ENCODE measurements around the gene VAMP3.

VAMP3 gene, protein sequence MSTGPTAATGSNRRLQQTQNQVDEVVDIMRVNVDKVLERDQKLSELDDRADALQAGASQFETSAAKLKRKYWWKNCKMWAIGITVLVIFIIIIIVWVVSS

DNA sequence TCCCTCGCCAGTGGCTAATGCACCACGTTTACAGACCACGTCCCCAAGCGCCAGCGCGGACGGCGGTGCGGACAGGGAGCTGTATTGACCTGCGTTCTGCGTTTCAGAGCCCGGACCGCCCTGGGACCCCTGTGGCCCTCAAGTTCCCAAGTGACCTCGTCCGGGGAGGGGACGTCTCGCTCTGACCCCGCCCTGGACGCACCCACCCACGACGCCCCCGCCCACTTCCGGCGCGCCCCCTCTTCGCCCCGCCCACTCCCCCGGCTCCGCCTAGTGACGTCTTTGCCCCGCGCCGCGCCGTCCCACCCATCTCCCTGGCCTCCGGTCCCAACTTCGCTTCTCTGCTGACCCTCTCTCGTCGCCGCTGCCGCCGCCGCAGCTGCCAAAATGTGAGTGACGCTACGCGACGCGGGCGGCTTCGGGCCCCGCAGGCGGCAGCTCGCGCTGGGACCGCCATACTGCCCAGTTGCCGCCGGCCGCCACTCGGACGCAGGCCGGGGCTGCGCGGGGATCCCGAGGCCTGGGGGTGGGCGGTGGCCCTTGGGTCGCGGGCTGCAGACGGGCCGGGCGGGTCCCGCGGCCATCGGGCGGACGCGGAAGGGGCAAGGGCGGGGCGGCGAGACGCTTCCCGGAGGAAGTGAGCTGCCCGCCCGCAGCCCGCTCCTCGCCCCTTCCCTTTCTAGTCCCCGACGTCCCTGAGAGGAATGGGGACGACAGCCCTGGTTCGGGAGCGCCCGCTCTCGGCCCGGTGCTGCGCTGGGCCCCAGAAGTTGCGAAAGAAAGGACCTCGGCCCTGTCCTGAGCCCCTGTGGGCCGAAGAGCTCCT lies at the start of gene VAMP3:
Gene VAMP3 (plus strand): TSS at position 300 of the 826 bp plus-strand sequence. CDS start 88 bp downstream, at position 388.
- peak; percentile 79 to 94 (median 83) for DNase-seq (ENCODE audit: low read depth in 4 of 4, low spot score in 1 of 4)

DNA sequence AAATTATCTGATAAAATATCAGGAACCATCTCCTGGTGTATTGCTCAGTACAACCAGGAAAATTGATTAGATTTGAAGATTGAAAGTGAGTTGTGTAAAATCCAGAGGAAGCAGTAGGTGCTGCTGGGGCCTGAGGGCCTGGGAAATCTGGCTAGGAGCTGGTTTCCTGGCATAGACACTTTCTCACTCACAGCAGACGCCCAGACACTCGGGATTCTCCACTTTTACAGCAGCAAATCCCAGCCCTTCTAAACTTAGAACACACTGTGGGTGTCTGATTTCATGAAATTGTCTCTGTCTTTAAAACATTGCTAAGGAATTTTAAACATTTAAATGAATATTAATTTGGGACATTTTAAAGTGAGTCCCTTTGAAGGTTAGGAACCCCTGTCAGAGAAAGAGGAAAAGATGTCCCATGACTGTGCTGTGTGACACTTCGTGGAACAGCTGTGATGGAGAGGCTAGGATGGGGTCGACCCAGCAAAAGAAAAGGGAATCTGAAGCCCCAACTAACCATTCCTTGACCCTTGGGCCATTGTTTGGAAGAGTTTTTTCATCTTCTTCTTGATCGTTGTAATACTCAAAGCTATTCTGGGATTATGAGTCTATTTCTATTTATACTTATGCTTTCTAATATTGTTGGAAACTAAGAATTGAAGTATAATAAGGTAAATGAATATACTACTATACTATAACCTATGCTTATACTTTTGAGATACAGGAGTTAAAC lies 49.0 kb upstream of the VAMP3 start:
- no peak for DNase-seq (ENCODE audit: low read depth in 4 of 4, low spot score in 1 of 4)

DNA sequence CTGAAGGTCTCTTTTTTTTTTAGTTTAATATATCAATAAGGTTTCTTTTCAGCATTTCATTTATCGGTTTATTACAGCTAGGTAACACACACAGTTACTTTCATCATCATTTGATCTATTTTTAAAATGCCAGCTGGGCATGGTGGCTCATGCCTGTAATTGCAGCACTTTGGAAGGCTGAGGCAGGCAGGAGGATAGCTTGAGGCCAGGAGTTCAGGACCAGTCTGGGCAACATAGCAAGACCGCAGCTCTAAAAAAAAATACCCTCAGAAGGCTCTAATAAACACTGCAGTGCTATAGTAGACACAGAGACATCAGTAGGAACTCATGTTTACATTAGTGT lies 48.5 kb upstream of the VAMP3 start:
- no peak for DNase-seq (ENCODE audit: low read depth in 4 of 4, low spot score in 1 of 4)

- no peak for DNase-seq (ENCODE audit: low read depth in 4 of 4, low spot score in 1 of 4)
Observed at GRCh38 chr1:7726623-7727022, 44.5 kb upstream of the VAMP3 start.

DNA sequence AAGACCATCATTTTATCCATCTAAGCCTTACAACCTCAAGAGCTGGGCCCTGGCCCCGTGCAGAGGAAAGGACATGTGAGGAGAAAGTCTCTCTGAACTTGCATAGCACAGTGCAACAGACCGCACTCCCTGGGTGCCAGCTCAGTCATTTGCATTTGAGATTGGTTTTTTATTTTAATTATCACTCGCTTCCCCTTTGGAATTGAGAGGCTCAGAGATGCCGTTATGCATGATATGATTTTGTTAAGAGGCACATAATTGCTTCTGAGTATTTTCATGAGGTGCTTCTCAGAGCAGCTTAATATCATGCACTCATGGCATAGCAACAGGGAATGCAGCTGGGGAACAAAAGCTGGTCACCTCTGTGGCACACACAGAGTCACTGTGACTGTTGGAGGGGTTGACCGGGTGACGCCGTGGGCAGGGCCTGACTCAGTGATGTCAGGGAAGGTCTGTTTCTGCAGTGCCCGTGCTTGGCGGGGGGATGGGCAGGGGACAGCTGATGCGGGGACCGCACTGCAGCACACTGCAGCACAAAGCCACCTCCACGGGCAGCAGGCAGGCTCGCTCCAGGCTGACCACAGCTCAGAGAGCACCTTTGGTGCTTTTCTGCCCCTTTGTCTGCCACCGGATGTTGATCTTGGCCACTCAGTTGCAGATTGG lies 43.2 kb upstream of the VAMP3 start:
- DNase-seq (ENCODE audit: low read depth in 4 of 4, low spot score in 1 of 4): no peak

GRCh38 chr1:7729761-7730160 lies 41.3 kb upstream of the VAMP3 start:
- DNase-seq (ENCODE audit: low read depth in 4 of 4, low spot score in 1 of 4): no peak

DNA sequence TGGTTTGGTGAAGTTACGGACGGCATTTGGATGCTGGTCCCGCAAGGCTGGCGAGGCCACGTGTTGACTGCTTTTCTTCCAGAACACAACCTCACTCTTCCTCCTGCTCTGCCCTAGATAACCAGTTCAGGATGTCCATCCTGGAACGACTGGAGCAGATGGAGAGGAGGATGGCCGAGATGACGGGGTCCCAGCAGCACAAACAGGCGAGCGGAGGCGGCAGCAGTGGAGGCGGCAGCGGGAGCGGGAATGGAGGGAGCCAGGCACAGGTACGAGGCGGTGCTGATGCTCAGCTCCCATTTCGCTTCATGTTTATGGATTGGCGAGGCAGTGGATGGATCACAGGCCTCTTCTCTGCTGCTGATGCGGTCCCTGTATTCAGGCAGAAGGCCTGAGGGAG lies 38.8 kb upstream of the VAMP3 start:
- no peak for DNase-seq (ENCODE audit: low read depth in 4 of 4, low spot score in 1 of 4)

DNA sequence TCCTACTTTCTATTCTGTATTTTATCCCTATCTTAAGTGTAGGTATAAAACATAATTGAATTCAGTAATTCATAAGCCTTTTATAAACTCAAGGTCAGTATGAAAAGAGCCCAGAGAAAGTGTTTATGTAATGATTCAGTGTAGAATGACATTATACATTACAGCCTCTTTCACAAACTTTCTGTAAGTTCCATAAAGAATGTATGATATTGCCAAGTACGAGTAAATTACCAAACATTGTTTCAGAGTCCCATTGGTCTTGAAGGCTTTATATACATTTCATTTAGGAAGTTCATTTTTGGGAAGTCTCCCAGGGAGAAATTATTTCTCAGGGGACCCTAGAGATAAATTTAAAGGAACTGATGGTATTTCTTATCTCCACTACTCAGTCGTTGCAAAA lies 37.8 kb upstream of the VAMP3 start:
- DNase-seq (ENCODE audit: low read depth in 4 of 4, low spot score in 1 of 4): no peak

GRCh38 chr1:7738044-7738443 lies 33.1 kb upstream of the VAMP3 start:
- DNase-seq (ENCODE audit: low read depth in 4 of 4, low spot score in 1 of 4): no peak

- no peak for DNase-seq (ENCODE audit: low read depth in 4 of 4, low spot score in 1 of 4)
Observed at GRCh38 chr1:7743346-7743745, 27.8 kb upstream of the VAMP3 start.

DNA sequence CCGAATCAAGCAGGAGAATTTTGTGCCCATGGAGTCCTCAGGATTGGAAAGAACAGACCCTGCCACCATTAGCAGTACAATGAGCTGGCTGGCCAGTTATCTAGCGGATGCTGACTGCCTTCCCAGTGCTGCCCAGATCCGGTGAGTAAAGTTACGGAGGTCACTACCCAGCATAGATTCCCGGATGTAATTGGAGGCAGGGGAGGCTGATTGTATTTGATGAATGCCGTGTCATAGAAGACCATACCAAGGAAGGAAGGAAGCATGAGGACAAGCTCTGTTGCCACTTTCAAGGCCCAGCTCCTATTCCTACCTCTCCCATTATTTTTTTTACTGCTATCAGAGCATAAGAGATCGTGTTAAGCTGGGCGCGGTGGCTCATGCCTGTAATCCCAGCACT lies 26.2 kb upstream of the VAMP3 start:
- DNase-seq (ENCODE audit: low read depth in 4 of 4, low spot score in 1 of 4): no peak

GRCh38 chr1:7745783-7746182 lies 25.3 kb upstream of the VAMP3 start:
- no peak for DNase-seq (ENCODE audit: low read depth in 4 of 4, low spot score in 1 of 4)

DNA sequence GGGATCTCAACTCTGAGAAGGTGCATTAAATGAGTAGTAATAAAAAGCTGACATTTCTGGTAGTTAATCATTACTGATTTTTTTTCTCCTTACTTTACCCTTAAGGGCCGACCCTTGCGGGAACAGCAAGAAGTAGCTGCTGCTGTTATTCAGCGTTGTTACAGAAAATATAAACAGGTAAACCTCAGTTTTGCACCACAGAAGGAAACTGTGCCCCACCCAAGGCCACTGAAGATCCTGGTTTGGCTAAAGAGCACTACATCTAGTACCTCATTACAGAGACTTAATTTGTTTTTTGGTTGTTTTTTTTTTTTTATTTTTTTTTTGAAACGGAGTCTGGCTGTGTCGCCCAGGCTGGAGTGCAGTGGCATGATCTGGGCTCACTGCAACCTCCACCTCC lies 23.5 kb upstream of the VAMP3 start:
- DNase-seq (ENCODE audit: low read depth in 4 of 4, low spot score in 1 of 4): no peak

GRCh38 chr1:7749126-7749525 lies 22.0 kb upstream of the VAMP3 start:
- DNase-seq (ENCODE audit: low read depth in 4 of 4, low spot score in 1 of 4): no peak

- no peak for DNase-seq (ENCODE audit: low read depth in 4 of 4, low spot score in 1 of 4)
Observed at GRCh38 chr1:7751174-7751573, 19.9 kb upstream of the VAMP3 start.

GRCh38 chr1:7752512-7753417 lies 18.3 kb upstream of the VAMP3 start:
- peak in 3 of 4 experiments; percentile 19 to 32 (median 23) for DNase-seq (ENCODE audit: low read depth in 4 of 4, low spot score in 1 of 4)

DNA sequence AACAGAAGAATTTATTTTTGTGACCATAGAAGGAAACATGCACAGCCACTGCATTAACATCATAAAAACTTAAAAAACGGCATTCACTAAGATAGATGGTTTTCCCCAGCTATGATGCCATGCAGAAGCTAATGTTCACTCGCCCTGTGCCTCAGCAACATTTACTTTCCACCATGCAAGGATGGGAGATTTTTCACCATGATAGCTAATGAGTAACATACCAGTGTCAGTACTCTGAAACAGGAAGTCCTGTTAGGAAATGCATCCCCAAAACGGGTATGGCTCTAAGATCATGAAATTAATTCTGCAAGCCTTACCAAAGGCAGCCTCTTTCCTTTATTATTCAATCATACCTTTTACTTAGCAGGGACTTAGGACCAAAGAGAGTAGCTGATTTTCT lies 17.5 kb upstream of the VAMP3 start:
- DNase-seq (ENCODE audit: low read depth in 4 of 4, low spot score in 1 of 4): no peak

DNA sequence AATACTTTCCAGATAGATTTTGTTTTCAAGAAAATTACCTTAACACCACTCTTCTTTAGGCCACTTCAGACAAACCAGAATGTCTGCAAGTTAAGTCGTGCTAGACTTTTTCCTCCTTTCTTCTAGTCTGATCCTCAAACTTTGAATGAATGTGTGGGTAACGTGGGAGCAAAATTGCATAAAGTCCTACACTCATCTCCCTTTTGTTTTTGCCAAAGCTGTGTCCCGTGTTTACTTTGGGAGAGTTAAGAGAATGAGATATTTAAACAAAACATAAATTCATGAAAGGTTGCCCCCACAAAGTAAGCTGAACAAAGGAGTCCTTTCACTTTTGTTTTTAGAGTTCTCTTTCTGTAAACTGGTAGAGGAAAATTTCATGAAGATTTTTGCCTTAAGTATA lies 16.9 kb upstream of the VAMP3 start:
- DNase-seq (ENCODE audit: low read depth in 4 of 4, low spot score in 1 of 4): no peak

DNA sequence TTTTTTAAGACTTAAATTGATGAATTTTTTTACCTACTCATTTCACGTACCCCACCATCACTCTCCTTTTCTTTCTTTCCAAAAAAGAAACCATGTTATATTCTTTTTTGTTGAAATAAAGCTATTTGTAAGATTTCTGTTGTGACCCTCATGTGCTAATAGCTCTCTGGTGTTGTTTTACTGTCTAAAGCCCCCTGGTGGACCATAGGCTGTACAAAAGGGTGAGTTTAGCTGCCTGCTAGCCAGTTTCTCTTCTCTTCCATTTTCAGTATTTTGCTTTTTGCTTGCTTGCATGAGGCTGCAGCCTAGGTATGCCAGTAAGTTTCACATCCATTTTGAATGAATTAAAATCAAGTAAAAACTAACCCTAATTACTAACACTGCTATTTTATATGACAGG lies 15.6 kb upstream of the VAMP3 start:
- no peak for DNase-seq (ENCODE audit: low read depth in 4 of 4, low spot score in 1 of 4)

DNA sequence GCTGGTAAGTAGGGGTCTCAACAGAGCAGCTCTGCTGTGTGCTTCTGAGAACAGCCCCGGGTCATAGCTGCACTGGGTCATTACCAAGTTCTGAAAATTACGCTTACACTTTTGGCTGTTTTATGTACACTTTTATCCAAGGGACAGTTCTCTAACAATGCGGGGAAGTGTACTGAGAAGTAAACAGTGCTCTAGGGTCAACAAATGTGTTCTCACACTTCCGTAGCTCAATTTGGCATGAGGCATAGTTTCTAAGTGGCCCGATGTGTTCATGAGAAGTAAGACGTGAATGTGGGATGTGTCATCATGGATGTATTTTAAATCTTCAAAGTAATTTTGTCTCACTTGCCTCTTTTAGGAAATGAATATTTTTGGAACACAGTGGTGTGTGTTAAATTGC lies 10.9 kb upstream of the VAMP3 start:
- no peak for DNase-seq (ENCODE audit: low read depth in 4 of 4, low spot score in 1 of 4)

DNA sequence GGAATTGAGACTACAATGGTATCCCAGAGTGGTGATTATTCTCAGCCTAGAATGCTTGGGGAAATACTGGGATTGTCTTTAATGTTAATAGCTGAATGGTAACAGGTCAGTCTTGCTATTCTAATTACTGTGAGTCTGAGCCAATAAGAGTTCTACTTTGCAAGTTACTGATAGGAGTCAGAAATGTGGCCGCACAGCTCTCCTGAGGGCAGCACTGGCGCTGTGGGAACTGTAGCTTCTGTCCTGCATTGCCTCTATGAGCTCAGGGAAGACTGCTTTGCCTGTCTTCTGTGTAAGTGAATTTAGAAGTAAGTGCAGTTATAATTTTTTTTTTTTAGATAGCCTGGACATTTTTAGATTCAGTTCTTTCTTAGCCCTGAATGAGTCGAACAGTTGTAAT lies 10.0 kb upstream of the VAMP3 start:
- no peak for DNase-seq (ENCODE audit: low read depth in 4 of 4, low spot score in 1 of 4)
